Esophagus muscularis mucosa (tissue), 4 donors: Measurements from ENCODE around the gene RETREG3. TPM values are rescaled to one million over a fixed set of nuclear protein-coding genes. Genes with fewer than 3 reads are reported as not detected.
"Not testable (repeated sequence)": the region's sequence is repeated elsewhere in the genome, so short reads cannot be mapped to it uniquely, and the experiment has no call there.

Experiments
- DNase-seq: peaks from one replicate; pipeline ENCODE4 v3.0.0-alpha.2; 2017; ENCODE audit errors: extremely low spot score
- H3K27ac ChIP-seq, 4 donors: fragments of 200-600 bp; sonication (generic); replicated peaks in 1 of 4; 1 replicate in 3 of 4; 2 replicates in 1 of 4; pipeline ENCODE4 v1.5.1; 2016 to 2019; ENCODE audit warnings: mild to moderate bottlenecking in 1 of 4
- H3K27me3 ChIP-seq, 4 donors: fragments of 200-600 bp; sonication (generic); one replicate each; pipeline versions ENCODE4 v1.5.1 to v1.6.0; 2016 to 2019
- H3K36me3 ChIP-seq, 4 donors: fragments of 200-600 bp; sonication (generic); one replicate each; pipeline ENCODE4 v1.5.1; 2016 to 2019
- H3K4me1 ChIP-seq, 4 donors: fragments of 200-600 bp; sonication (generic); one replicate each; pipeline ENCODE4 v1.5.1; 2016 to 2019
- H3K4me3 ChIP-seq, 4 donors: fragments of 200-600 bp; sonication (generic); 1 replicate in 2 of 4; 2 replicates in 2 of 4; pipeline ENCODE4 v1.5.1; 2016 to 2019; ENCODE audit warnings: mild to moderate bottlenecking in 4 of 4, moderate library complexity in 1 of 4
- H3K9me3 ChIP-seq, 4 donors: fragments of 200-600 bp; sonication (generic); 1 replicate in 3 of 4; 2 replicates in 1 of 4; pipeline ENCODE4 v1.5.1; 2016 to 2019
- EP300 ChIP-seq: sonication (generic); formaldehyde crosslinking; IDR thresholded peaks from one replicate; pipeline ENCODE4 v1.6.1; 2017; ENCODE audit warnings: antibody characterized with exemption
- POLR2A ChIP-seq: fragments of 450-650 bp; IDR thresholded peaks from one replicate; pipeline ENCODE4 v1.6.1; 2017; ENCODE audit warnings: antibody characterized with exemption, moderate library complexity, mild to moderate bottlenecking, low read depth
- POLR2AphosphoS5 ChIP-seq, 2 donors: sonication (generic); formaldehyde crosslinking; IDR thresholded peaks; one replicate each; pipeline ENCODE4 v1.6.1; 2017; ENCODE audit warnings: antibody characterized with exemption in 2 of 2
- WGBS: methylation state at CpG from one replicate; pipeline ENCODE4 v1.1.5; 2018; 5-methylcytosine and 5-hydroxymethylcytosine counted together
- intact Hi-C: fragments of 100-400 bp; cut with DNase I; formaldehyde crosslinking; loops from one replicate; pipeline ENCODE4 v1.15.1; 2023
- total RNA-seq, 4 donors: library from RNA; depleted of rRNA; stranded (reverse); fragments of >200 nt; gene quantifications; one replicate each; pipeline versions ENCODE4 v1.1.0 to v1.2.1, GENCODE V29; 2016
- TF ChIP-seq, protein P1 (sequence below), 3 experiments: fragments of 200-600 bp in 2 of 3; fragments of 450-650 bp in 1 of 3; sonication (generic) in 2 of 3; IDR thresholded peaks; one replicate each; pipeline ENCODE4 v1.5.1; 2017 to 2019; ENCODE audit warnings: antibody characterized with exemption in 3 of 3, mild to moderate bottlenecking in 2 of 3, moderate library complexity in 1 of 3

The RETREG3 gene
- total RNA-seq, 4 donors from 2014 or later: 42.7 to 93.3 (median 57.0) TPM

DNA sequence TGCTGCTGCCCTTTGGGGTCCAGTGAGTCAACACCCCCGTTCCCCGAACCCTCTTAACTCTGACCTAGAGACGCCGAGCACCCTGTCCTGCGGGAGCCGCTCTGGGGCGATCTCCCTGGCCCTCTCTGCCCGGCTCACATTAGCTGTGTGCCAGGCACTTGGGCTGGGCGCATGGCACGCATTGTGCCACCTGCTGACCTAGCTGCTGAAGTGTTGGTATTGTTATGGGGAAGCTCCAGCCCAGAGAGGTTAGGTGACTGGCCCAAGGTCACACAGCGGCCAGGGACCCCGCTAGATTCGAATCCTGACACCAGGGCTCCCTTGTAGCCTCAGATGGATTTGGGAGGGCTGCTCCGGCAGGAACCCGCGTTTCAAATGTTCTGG lies 55.3 kb downstream of the RETREG3 start:
- Histone ChIP-seq H3K4me1 (peaks cover 17 to 45% (median 33%) of the 10 kb centered on the region in 4 donors), H3K4me3 (peak overlapping the region; percentile 77 to 90 (median 88)), H3K27ac (peak overlapping the region; percentile 83 to 91 (median 88)), H3K27me3 (peaks cover 0 to 2% (median 0%) of the 10 kb centered on the region in 4 donors), H3K9me3 (no peaks in the 10 kb centered on the region), H3K36me3 (peaks cover 0 to 15% (median 7%) of the 10 kb centered on the region in 4 donors)
- 31% methylated on average over 5 of the region's 16 CpGs for WGBS
- no peak for TF ChIP-seq POLR2A
- TF ChIP-seq EP300: no peak
- TF ChIP-seq POLR2AphosphoS5 (IDR thresholded peaks at IDR 0.05): no peak
- TF ChIP-seq, protein P1, sequence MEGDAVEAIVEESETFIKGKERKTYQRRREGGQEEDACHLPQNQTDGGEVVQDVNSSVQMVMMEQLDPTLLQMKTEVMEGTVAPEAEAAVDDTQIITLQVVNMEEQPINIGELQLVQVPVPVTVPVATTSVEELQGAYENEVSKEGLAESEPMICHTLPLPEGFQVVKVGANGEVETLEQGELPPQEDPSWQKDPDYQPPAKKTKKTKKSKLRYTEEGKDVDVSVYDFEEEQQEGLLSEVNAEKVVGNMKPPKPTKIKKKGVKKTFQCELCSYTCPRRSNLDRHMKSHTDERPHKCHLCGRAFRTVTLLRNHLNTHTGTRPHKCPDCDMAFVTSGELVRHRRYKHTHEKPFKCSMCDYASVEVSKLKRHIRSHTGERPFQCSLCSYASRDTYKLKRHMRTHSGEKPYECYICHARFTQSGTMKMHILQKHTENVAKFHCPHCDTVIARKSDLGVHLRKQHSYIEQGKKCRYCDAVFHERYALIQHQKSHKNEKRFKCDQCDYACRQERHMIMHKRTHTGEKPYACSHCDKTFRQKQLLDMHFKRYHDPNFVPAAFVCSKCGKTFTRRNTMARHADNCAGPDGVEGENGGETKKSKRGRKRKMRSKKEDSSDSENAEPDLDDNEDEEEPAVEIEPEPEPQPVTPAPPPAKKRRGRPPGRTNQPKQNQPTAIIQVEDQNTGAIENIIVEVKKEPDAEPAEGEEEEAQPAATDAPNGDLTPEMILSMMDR (IDR thresholded peaks at IDR 0.05): no peak
- no peak for DNase-seq
- intact Hi-C loops: no loop called here

DNA sequence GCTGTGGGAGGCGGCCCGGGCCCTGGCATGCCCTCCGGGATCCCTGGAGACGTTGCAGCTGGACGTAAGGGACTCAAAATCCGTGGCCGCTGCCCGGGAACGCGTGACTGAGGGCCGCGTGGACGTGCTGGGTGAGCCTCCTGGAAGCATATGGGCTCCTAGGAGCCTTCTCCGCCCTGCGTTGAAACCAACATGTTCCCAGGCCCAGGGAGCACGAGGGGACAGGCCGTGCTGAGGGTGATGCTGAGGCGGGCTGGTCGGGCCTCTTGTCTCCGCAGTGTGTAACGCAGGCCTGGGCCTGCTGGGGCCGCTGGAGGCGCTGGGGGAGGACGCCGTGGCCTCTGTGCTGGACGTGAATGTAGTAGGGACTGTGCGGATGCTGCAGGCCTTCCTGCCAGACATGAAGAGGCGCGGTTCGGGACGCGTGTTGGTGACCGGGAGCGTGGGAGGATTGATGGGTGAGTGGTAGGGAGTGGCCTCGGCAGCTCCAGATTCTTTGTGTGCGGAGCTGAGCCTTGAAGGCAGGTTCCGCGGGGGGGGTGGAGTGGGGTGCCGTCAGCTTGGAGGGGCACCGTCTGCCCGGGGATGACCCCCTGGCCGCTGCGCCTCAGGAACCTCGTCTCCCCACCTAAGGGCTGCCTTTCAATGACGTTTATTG lies 55.9 kb downstream of the RETREG3 start:
- H3K27ac ChIP-seq: peak overlapping the region in 2 of 4 donors; percentile 83 to 90
- peaks cover 22 to 51% (median 39%) of the 10 kb centered on the region in 4 donors for H3K4me1 ChIP-seq
- peak overlapping the region; percentile 77 to 90 (median 88) for H3K4me3 ChIP-seq
- peaks cover 0 to 15% (median 7%) of the 10 kb centered on the region in 4 donors for H3K36me3 ChIP-seq
- peaks cover 0 to 8% (median under 1%) of the 10 kb centered on the region in 4 donors for H3K27me3 ChIP-seq
- no peak for TF ChIP-seq EP300
- no peak for TF ChIP-seq POLR2AphosphoS5 (IDR thresholded peaks at IDR 0.05)
- TF ChIP-seq, protein P1 (IDR thresholded peaks at IDR 0.05): no peak
- TF ChIP-seq POLR2A: no peak
- no peak for DNase-seq
- no peaks in the 10 kb centered on the region for H3K9me3 ChIP-seq
- intact Hi-C loops: no loop called here
- 67% methylated on average over 23 of the region's 45 CpGs for WGBS

DNA sequence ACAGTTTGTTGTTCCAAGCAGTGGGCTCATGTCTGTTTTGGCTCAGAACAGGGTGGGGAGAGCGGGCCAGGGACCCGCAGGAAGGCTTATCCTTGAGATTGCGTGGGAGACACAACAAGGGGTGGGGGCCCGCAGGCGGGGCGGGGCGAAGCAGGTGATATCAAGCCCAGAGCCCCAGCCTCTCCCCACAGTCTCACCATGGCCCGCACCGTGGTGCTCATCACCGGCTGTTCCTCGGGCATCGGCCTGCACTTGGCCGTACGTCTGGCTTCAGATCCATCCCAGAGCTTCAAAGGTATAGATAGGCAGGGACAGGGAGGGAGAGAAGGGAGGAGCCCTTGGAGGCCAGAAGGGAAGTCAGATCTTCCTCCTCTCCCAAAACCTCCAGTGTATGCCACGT lies 56.4 kb downstream of the RETREG3 start, which contains the start of gene HSD17B1:
Gene HSD17B1 (plus strand): TSS at position 188 of the 400 bp plus-strand sequence. CDS start 11 bp downstream, at position 199.
- H3K9me3 ChIP-seq, intact Hi-C loops, DNase-seq, H3K27me3 ChIP-seq: not testable (repeated sequence)
- Histone ChIP-seq H3K4me1 (peaks cover 27 to 56% (median 44%) of the 10 kb centered on the region in 4 donors), H3K27ac (peak within 1 kb of the TSS in 3 of 4 donors; percentile 83 to 91 (median 90)), H3K4me3 (peak within 1 kb of the TSS; percentile 77 to 90 (median 88)), H3K36me3 (peaks cover 0 to 15% (median 9%) of the 10 kb centered on the region in 4 donors)
- whole genome bisulfite sequencing: 85% methylated on average over 4 of the region's 15 CpGs

DNA sequence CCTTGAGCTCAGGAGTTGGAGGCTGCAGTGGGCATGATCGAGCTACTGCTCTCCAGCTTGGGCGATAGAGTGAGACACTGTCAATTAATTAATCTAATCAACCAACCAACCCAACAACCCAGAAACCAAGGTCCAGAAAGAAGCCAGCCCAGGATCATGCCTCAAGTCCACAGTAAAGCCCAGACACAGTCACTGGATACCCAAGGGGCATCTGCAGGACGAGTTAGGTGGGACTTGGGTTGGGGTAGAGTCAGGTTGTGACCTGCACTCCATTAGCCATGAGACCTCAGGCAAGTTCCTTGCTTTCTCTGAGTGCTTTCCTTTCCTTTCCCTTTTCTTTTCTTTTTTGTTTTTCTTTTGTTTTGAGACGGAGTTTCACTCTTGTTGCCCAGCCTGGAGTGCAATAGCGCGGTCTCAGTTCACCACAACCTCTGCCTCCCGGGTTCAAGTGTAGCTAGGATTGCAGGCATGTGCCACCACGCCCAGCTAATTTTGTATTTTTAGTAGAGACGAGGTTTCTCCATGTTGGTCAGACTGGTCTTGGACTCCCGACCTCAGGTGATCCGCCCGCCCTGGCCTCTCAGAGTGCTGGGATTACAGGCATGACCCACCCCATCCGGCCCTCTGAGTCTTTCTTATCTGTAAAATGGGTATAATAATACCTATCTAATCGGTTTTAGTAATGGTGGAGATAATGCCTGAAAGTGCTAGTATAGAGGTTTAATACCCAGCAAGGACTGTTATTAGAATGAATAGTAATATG lies 60.0 kb downstream of the RETREG3 start:
- H3K4me1 ChIP-seq: peaks cover 24 to 37% (median 32%) of the 10 kb centered on the region in 4 donors
- no peak overlapping the region for H3K27ac ChIP-seq
- 84% methylated on average over 14 of the region's 14 CpGs for WGBS
- no peaks in the 10 kb centered on the region for H3K9me3 ChIP-seq
- peaks cover 0 to 23% (median 14%) of the 10 kb centered on the region in 4 donors for H3K36me3 ChIP-seq
- no peak for DNase-seq
- H3K27me3 ChIP-seq: peaks cover 0 to 8% (median 2%) of the 10 kb centered on the region in 4 donors
- H3K4me3 ChIP-seq: no peak overlapping the region
- no peak for TF ChIP-seq EP300
- TF ChIP-seq, protein P1 (IDR thresholded peaks at IDR 0.05): no peak
- TF ChIP-seq POLR2A: no peak
- intact Hi-C loops: no loop called here
